Activated CD8-positive, alpha-beta T cell treated with anti-CD3 and anti-CD28 coated beads for 36 hours (primary cell): ENCODE measurements around the gene SLC25A44. TPM values are rescaled to one million over a fixed set of nuclear protein-coding genes. Genes with fewer than 3 reads are reported as not detected.

Experiments
- ATAC-seq: fragments of 200-7000 bp; cut with Tn5 transposase; one replicate; pipeline ENCODE4 v1.10.0; 2021; ENCODE audit warnings: mild to moderate bottlenecking, moderate library complexity
- CTCF ChIA-PET: fragments of 350-600 bp; sonication (Branson Sonifier 250); formaldehyde crosslinking; loops from one replicate; lab custom pipeline; 2021; ENCODE audit warnings: antibody characterized with exemption; lab: Charles Lee
- POLR2A ChIA-PET: fragments of 350-600 bp; sonication (Branson Sonifier 250); formaldehyde crosslinking; loops from one replicate; lab custom pipeline; 2021; ENCODE audit warnings: antibody characterized with exemption; lab: Charles Lee
- DNase-seq: peaks from one replicate; pipeline ENCODE4 v3.0.0-alpha.2; 2020
- H3K27ac Mint-ChIP-seq: one replicate; pipeline ENCODE4 v1.8.0; 2021; ENCODE audit warnings: mild to moderate bottlenecking, mixed read lengths
- H3K27me3 Mint-ChIP-seq: one replicate; pipeline ENCODE4 v1.8.0; 2021; ENCODE audit warnings: mixed read lengths
- H3K36me3 Mint-ChIP-seq: one replicate; pipeline ENCODE4 v1.8.0; 2021; ENCODE audit warnings: low read depth, mixed read lengths
- H3K4me1 Mint-ChIP-seq: one replicate; pipeline ENCODE4 v1.8.0; 2021; ENCODE audit warnings: low read depth, mixed read lengths
- H3K4me3 Mint-ChIP-seq: one replicate; pipeline ENCODE4 v1.8.0; 2021; ENCODE audit warnings: mild to moderate bottlenecking, moderate library complexity, mixed read lengths
- H3K9me3 Mint-ChIP-seq: one replicate; pipeline ENCODE4 v1.8.0; 2021; ENCODE audit warnings: mixed read lengths
- CTCF ChIP-seq: fragments of 200-600 bp; IDR thresholded peaks from one replicate; pipeline ENCODE4 v1.8.0; 2022; ENCODE audit warnings: antibody characterized with exemption, mild to moderate bottlenecking
- intact Hi-C: fragments of 100-400 bp; cut with micrococcal nuclease; formaldehyde crosslinking; loops from one replicate; pipeline ENCODE4 v1.10.0; 2022
- total RNA-seq, 2 experiments: library from RNA; stranded (reverse); gene quantifications; one replicate each; pipeline ENCODE4 v1.2.3, GENCODE V29; 2021

The SLC25A44 gene
- total RNA-seq, result 10 to 100 TPM; 41.9 to 43.0 TPM

- no peaks in the 10 kb centered on the region for H3K27me3 Mint-ChIP-seq
- no peak for TF ChIP-seq CTCF
- peaks cover 1% of the 10 kb centered on the region for H3K9me3 Mint-ChIP-seq
- peak; percentile 98 for DNase-seq
- CTCF ChIA-PET, result interaction anchor here (0.6 to 2.4 kb wide), 9 partner anchors 19 to 127 kb away, joined by 3 to 16 read pairs (median 5); partner anchors contain the start of gene PMF1
- POLR2A ChIA-PET, result interaction anchor here (1.1 to 12.8 kb wide), 6 partner anchors 11 to 45 kb away, joined by 4 to 177 read pairs (median 6); partner anchors contain the start of gene PMF1
- peak within 1 kb of the TSS; percentile 97 for H3K27ac Mint-ChIP-seq
- H3K4me1 Mint-ChIP-seq, result peaks cover 57% of the 10 kb centered on the region
- intact Hi-C loops, result loop anchor here (2.0 kb wide), 1 partner anchor 25 kb away; no protein-coding TSS in a partner anchor
- ATAC-seq, result peak; percentile 95
- no peak within 1 kb of the TSS for H3K4me3 Mint-ChIP-seq
- H3K36me3 Mint-ChIP-seq, result peaks cover 37% of the 10 kb centered on the region
Observed at GRCh38 chr1:156193488-156194299, at the start of gene SLC25A44. Gene SLC25A44 (plus strand): TSS chr1:156194104. CDS start chr1:156199848, 5,744 bp downstream.

GRCh38 chr1:156144742-156145141 lies 49.2 kb upstream of the SLC25A44 start:
- ChIA-PET POLR2A (interaction anchor here (1.2 kb wide), 1 partner anchor 102 kb away, joined by 4 read pairs; no protein-coding TSS in a partner anchor), CTCF (interaction anchor here (1.3 to 13.2 kb wide), 5 partner anchors 10 to 89 kb away, joined by 3 to 269 read pairs (median 6); no protein-coding TSS in a partner anchor)
- H3K4me3 Mint-ChIP-seq, result no peak overlapping the region
- ATAC-seq (no peak), DNase-seq (no peak)
- TF ChIP-seq CTCF, result no peak
- no peak overlapping the region for H3K27ac Mint-ChIP-seq
- H3K27me3 Mint-ChIP-seq, result no peaks in the 10 kb centered on the region
- intact Hi-C loops, result no loop called here
- peaks cover 39% of the 10 kb centered on the region for H3K4me1 Mint-ChIP-seq
- no peaks in the 10 kb centered on the region for H3K9me3 Mint-ChIP-seq
- no peaks in the 10 kb centered on the region for H3K36me3 Mint-ChIP-seq

- ATAC-seq (no peak), DNase-seq (no peak)
- Mint-ChIP-seq H3K4me1 (peaks cover 47% of the 10 kb centered on the region), H3K9me3 (no peaks in the 10 kb centered on the region), H3K4me3 (peak overlapping the region; percentile 58), H3K27ac (peak overlapping the region; percentile 90), H3K27me3 (no peaks in the 10 kb centered on the region), H3K36me3 (no peaks in the 10 kb centered on the region)
- POLR2A ChIA-PET, result interaction anchor here (1.2 to 4.2 kb wide), 3 partner anchors 72 to 101 kb away, joined by 4 to 47 read pairs (median 10); no protein-coding TSS in a partner anchor
- CTCF ChIA-PET, result interaction anchor here (0.6 to 13.2 kb wide), 23 partner anchors 8 to 172 kb away, joined by 3 to 269 read pairs (median 4); partner anchors contain the start of genes PMF1 and SMG5
- intact Hi-C loops, result loop anchor here (1.0 kb wide), 1 partner anchor 78 kb away; no protein-coding TSS in a partner anchor
- no peak for TF ChIP-seq CTCF
Observed at GRCh38 chr1:156145650-156146019, 48.3 kb upstream of the SLC25A44 start.

GRCh38 chr1:156146020-156146768 lies 47.7 kb upstream of the SLC25A44 start:
- peak overlapping the region; percentile 58 for H3K4me3 Mint-ChIP-seq
- ATAC-seq, result peak; percentile 74
- intact Hi-C loops, result loop anchor here (1.0 kb wide), 1 partner anchor 77 kb away; no protein-coding TSS in a partner anchor

More at GRCh38 chr1:156146020-156146768, 47.7 kb upstream of the SLC25A44 start:
- peak; percentile 68 for TF ChIP-seq CTCF
- Mint-ChIP-seq H3K4me1 (peaks cover 52% of the 10 kb centered on the region), H3K9me3 (no peaks in the 10 kb centered on the region), H3K36me3 (no peaks in the 10 kb centered on the region), H3K27me3 (no peaks in the 10 kb centered on the region), H3K27ac (peak overlapping the region; percentile 90)
- CTCF ChIA-PET, result interaction anchor here (0.6 to 13.2 kb wide), 37 partner anchors 9 to 173 kb away, joined by 3 to 269 read pairs (median 4); partner anchors contain the start of genes PMF1, SMG5 and TMEM79
- peak; percentile 68 for DNase-seq
- POLR2A ChIA-PET, result interaction anchor here (1.1 to 4.2 kb wide), 4 partner anchors 27 to 100 kb away, joined by 3 to 47 read pairs (median 7); no protein-coding TSS in a partner anchor
